ENCODE measurements around the gene TVP23C.

The TVP23C gene

DNA sequence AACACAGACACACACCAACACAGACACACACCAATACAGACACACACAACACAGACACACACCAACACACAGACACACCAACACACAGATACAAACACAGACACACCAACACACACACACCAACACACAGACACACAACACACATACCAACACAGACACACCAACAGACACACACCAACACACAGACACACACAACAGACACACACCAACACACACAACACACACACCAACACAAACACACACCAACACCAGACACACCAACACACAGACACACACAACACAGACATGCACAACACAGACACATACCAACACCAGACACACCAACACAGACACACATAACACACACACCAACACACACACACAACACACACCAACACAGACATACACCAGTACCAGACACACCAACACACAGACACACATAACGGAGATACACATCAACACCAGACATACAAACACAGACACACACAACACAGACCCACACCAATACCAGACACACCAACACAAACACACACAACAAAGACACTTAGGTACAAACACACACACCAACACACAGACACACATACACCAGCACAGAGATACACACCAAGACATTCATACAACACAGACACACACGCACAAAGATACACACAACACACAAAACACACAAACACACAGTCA is 98.1 kb downstream of the TVP23C start:
- no peak for DNase-seq (ENCODE audit: low read depth)

GRCh38 chr17:15464231-15464985 is 98.9 kb downstream of the TVP23C start:
- no peak for DNase-seq (ENCODE audit: low read depth)

DNA sequence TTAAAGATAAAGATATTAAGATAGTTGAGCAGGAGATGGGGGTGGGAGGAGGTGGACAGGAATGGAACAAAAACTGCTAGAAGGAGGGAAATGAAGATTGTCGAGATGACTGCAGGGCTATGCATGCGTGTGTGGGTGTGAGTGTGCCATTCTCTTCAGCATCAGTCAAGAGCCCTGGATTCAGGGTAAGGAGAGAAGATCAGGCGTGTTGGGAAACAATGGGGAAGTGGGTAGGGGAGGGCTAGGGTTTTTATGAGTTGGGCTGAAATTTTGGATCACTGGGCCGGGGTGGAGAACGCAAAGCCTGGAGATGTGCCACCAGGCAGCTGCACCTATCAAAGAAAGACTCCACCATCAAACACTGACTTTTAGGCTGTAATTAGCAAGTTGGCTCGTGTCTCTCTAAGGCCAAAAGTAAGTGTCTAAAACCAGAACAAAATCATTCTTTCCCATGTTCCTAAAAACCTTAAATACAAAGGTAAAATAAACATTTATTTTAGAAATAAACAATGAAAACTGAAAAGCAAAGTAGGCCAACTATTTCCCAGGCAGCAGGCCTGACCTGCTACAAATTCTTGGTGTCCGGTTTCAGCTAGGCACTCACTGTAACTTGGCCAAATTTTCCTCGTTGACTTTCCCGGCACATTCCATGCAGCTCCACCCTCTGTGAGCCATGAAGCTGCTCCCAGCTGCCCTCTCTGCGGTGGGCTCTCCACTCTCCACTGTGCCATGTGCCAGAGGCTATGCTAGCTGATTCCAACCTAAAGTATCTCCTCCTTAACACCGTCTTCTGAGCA is 100.1 kb downstream of the TVP23C start:
- DNase-seq (ENCODE audit: low read depth) = no peak

DNA sequence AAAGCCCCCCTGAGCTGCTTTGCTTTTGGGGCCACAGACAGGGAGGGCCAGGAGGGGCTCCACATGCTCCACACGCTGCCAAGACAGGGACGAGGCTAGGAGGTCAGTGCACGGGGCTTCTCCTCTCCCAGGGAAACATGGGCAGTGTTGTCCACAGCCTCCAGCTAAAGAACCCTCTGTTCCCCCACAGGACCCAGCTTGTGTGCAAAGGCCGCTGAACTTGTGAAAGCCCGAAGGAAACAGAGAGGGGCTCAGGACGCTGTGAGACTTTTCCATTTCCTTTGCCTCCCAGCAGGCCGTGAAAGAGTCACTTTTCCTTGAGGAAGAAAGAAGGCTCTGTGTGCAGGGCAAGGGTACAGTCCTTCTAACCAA is 105.6 kb downstream of the TVP23C start:
- DNase-seq (ENCODE audit: low read depth) = no peak

GRCh38 chr17:15456972-15457722 is 106.1 kb downstream of the TVP23C start:
- no peak for DNase-seq (ENCODE audit: low read depth)

GRCh38 chr17:15456496-15456895 is 106.8 kb downstream of the TVP23C start:
- no peak for DNase-seq (ENCODE audit: low read depth)

- no peak for DNase-seq (ENCODE audit: low read depth)
These were observed 108.9 kb downstream of the TVP23C start for GRCh38 chr17:15454346-15454745.

DNA sequence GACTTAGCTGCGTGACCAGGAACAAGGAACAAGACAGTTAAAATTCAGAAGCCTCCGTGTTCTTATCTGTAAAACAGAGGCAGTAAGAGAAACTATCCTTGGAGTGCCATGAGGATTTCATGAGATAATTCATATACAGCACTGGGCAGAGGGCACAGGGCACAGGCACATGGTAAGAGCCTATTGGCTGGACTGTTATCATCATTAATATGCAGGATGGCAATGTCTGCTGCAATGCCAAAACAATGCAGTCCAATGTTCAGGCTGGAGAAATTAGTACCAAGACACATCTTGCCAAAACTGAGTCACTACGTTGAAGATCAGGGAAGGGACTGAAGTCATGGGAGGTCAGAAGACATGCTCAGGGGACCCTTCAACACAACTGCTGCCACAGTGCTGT is 109.5 kb downstream of the TVP23C start:
- DNase-seq (ENCODE audit: low read depth) = no peak

DNA sequence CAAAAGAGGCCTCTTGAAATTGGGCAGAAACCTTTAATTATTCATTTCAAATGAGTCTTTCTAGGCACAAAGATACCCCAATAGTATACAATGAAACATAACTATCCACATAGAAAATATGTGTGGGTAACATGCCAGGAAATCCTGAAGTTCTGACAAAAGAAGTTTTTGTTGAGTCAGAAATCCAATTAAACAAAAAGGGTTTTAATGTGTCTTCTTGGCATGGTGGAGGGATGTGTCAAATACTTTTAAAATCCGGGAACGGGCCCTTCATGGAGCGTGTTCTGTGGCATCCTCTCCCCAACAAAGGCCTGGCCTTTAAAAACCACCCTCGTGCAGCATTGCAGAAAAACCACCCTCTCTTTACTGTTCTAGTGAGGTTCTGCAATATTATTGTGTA is 110.0 kb downstream of the TVP23C start:
- DNase-seq (ENCODE audit: low read depth) = no peak

DNA sequence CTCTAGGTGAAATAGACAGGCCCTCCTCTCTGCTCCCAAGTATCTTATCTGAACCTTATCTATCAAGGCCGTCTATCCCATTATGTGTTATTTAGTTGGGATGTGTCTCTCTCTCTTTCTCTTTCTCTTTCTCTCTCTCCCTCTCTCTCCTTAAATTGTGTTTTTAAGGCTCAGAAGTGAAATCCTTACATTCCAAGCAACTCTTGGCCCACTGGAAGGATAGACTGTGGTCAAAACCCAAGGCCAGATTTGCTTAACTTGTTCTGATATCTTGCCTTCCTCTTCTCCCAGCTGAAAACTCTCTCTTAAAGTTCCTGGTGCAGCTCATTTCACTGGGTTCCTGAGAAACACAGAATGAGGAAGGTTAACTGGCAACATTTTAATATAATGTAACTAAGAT is 110.5 kb downstream of the TVP23C start:
- no peak for DNase-seq (ENCODE audit: low read depth)

Data from stimulated activated CD8-positive, alpha-beta memory T cell treated with anti-CD3 and anti-CD28 coated beads, Interleukin-12 subunit alpha, Interleukin-12 subunit beta, amount 100 ng/mL, for 1 hour (primary cell).